GM18519 (cell line): Measurements from ENCODE around the gene SUN1.
"Not testable (repeated sequence)": the region's sequence is repeated elsewhere in the genome, so short reads cannot be mapped to it uniquely, and the experiment has no call there.

Experiments used
- ATAC-seq: cut with Tn5 transposase; IDR thresholded peaks from one replicate; pipeline ENCODE4 v1.9.1; 2021; ENCODE audit warnings: mild to moderate bottlenecking, moderate library complexity; ENCODE audit not compliant: unreplicated experiment, low FRiP score

Gene SUN1

GRCh38 chr7:832167-832967 lies at the start of gene SUN1:
Gene SUN1 (plus strand): TSS chr7:832476. CDS start chr7:832525, 49 bp downstream.
- peak; percentile 25 for ATAC-seq

- ATAC-seq, result no peak
Observed at GRCh38 chr7:782718-783449, 49.4 kb upstream of the SUN1 start.

- no peak for ATAC-seq
Observed at GRCh38 chr7:783556-784490, 48.5 kb upstream of the SUN1 start.

- no peak for ATAC-seq
Observed at GRCh38 chr7:784971-785370, 47.3 kb upstream of the SUN1 start.

- no peak for ATAC-seq
Observed at GRCh38 chr7:785416-785815, 46.9 kb upstream of the SUN1 start.

- no peak for ATAC-seq
Observed at GRCh38 chr7:786472-787255, 45.6 kb upstream of the SUN1 start.

- no peak for ATAC-seq
Observed at GRCh38 chr7:787332-788240, 44.7 kb upstream of the SUN1 start.

GRCh38 chr7:791519-791918 lies 40.8 kb upstream of the SUN1 start:
- ATAC-seq, result no peak

GRCh38 chr7:794207-794606 lies 38.1 kb upstream of the SUN1 start:
- ATAC-seq, result no peak

GRCh38 chr7:794671-795329 lies 37.5 kb upstream of the SUN1 start:
- ATAC-seq, result no peak

GRCh38 chr7:796434-797169 lies 35.7 kb upstream of the SUN1 start:
- ATAC-seq, result not testable (repeated sequence)

GRCh38 chr7:798921-799470 lies 33.3 kb upstream of the SUN1 start:
- no peak for ATAC-seq

- no peak for ATAC-seq
Observed at GRCh38 chr7:800692-801091, 31.6 kb upstream of the SUN1 start.

- not testable (repeated sequence) for ATAC-seq
Observed at GRCh38 chr7:801351-801750, 30.9 kb upstream of the SUN1 start.

- ATAC-seq, result no peak
Observed at GRCh38 chr7:801940-802381, 30.3 kb upstream of the SUN1 start.

- ATAC-seq, result no peak
Observed at GRCh38 chr7:802500-803242, 29.6 kb upstream of the SUN1 start.

- ATAC-seq, result no peak
Observed at GRCh38 chr7:803243-803635, 29.0 kb upstream of the SUN1 start.
